ENCODE data around the gene C4orf46.
A peak's percentile ranks its signal among the peaks of the same experiment; 100 is the strongest.
"Not testable (repeated sequence)": the region's sequence is repeated elsewhere in the genome, so short reads cannot be mapped to it uniquely, and the experiment has no call there.

C4orf46 gene

DNA sequence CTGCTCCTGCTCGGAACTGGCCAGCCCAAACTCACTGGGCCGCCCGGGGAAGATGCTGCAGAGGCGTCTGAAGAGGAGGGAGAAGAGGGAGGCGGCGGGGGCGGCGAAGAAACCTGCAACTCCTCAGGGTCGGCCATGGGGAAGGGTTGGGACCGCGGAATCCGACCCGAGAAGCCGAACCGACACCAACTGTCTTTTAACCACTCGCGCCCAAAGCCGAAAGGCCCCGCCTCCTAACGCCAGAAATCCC, at the start of gene C4orf46:
Gene C4orf46, minus strand, starts transcription at position 223 of the 250 bp plus-strand sequence. Its CDS starts 86 bp downstream, at position 137.
- DNase-seq (ENCODE audit: low read depth in 2 of 2) = no peak

DNA sequence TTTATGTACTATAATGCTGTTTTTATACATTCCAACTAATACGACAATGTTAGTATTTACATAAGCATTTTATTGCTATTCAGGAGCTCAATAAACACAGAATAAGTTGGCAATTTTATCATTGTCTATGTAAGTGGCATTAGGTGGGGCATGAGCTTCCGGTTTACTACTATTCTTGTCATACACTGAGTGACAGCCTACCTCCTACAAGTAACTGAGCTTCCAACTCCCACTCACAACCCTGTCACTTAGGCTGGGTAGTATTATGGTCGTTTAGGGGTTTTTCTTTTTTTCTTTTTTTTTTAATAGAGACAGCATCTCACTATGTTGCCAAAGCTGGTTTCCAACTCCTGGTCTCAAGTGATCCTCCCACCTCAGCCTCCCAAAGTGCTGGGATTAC, 44.1 kb upstream of the C4orf46 start:
- no peak for DNase-seq (ENCODE audit: low read depth in 2 of 2)

DNA sequence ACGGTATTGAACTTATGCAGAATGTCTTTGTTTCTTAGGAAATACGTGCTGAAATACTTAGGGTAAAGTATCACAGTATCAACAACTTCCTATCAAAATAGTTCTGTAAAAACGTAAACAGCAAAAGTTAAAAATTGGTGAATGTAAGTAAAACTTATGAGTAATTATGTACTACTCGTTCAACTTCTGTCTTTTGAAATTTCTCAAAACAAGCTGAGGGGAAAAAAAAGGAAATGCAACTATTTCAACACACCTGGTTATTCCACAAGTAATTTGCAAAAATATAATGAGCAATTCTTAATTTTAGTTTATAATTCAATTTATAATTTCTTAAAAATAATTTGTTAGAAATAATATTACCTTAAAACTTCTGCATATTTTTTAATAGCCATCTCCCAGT, 43.2 kb upstream of the C4orf46 start:
- DNase-seq (ENCODE audit: low read depth in 2 of 2) = no peak

DNA sequence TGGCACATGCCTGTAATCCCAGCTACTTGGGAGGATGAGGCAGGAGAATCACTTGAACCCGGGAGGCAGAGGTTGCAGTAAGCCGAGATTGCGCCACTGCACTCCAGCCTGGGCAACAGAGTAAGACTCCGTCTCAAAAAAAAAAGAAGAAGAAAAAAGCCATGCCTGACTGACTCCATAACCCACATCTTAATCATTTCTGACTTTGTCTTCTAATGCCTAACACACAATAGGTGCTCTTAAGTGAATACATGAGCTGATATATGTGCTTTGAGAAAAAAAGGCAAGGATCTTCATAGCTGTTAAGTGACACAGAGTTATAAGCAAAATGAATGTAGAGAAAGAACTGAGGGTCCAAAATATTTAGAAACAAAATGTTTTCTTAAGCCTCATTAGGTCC, 40.9 kb upstream of the C4orf46 start:
- not testable (repeated sequence) for DNase-seq (ENCODE audit: low read depth in 2 of 2)

DNA sequence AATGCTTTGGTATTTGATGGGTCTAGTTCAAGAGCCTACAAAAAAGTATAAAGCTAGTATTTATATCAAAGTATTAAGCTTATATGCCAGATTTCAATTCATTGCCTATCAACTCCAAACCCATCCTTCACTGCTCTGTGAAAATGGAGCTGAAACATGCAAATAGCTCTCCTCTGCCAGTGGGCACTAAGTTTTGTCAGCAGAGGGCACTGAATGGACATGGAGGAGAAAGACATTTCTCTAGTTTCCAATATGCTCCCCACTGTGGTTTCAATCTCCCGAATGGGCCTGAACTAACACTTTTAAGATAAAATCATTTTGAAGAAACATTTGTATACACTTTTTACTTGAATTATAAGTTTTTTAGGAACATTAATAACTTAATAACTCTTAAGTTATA, 39.1 kb upstream of the C4orf46 start:
- no peak for DNase-seq (ENCODE audit: low read depth in 2 of 2)

DNA sequence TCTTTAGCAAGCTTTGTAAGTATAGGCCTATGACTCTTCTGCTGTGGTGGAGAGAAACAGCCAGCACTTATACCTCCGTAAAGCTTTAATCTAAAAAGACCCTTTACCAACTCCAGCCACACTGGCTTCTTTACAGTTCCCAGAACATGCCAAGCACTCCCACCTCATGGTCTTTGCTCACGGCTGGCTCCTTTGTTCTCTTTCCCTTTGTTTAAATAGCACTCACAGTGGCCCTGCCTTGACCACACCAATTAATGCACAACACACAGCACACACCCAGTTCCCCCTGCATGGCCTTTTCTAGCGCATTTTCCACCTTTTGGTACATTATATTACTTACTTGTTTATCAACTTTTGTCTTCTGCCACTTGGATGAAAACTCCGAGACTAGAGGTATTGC, 32.6 kb upstream of the C4orf46 start:
- DNase-seq (ENCODE audit: low read depth in 2 of 2) = no peak

DNA sequence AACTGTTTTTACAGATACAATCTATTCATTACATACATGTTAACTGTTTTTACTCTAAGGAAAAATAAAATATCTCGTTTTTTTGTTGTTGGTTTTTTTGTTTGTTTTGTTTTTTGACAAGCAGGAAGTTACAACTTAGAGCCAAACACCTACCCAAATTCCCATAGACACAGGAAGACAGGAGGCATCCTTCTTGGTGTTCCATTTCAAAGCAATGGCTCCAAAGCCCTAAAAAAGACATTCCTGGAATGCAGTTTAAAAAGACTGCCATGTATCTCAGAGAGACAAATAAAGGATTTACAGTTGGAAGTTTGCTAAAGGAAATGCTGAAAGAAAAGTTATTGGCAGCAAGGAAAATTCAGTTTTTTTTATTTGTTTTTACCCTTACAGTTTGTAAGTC, 17.1 kb upstream of the C4orf46 start:
- DNase-seq (ENCODE audit: low read depth in 2 of 2) = no peak

DNA sequence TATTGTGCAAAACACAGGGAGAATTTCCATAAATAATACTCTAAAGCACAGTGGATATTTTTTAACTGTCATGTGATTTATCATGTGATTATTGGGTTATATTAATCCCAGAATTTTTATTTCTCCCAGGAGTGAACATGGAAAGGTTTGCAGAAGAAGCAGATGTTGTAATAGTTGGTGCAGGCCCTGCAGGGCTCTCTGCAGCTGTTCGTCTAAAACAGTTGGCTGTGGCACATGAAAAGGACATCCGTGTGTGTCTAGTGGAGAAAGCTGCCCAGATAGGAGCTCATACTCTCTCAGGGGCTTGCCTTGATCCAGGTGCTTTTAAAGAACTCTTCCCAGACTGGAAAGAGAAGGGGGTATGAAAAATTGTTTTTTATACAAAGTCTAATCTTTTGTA, 10.4 kb upstream of the C4orf46 start:
- no peak for DNase-seq (ENCODE audit: low read depth in 2 of 2)

DNA sequence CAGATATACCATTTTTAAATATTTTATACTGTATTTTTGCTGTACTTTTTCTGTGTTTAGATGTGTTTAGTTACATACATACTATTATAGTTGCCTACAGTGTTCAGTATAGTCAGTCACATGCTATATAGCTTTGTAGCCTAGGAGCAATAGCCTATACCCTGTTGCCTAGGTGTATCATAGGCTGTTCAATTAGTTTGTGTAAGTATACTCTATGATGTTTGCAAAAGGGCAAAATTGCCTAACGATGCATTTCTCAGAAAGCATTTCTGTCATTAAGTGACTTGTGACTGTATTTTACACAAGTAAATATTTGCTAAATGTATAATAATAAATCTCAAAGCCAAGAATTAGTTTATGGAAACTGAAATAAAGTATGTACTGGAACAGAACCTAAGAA, 9.9 kb upstream of the C4orf46 start:
- no peak for DNase-seq (ENCODE audit: low read depth in 2 of 2)

DNA sequence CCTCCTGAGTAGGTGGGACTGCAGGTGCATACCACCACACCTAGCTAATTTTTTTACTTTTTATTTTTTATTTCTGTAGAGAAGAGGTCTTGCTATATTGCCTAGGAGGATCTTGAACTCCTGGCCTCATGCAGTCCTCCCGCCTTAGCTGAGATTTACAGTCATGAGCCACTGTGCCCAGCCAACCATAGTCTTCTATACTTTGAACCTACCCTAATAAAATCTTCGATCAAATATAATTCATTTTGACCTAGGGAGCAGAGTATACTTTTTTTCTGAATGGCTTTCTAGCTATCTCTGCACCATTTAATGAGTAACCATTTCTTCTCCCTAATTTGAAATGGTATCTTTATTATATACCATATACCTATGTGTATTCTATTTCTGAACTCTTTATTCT, 7.1 kb upstream of the C4orf46 start:
- no peak for DNase-seq (ENCODE audit: low read depth in 2 of 2)

DNA sequence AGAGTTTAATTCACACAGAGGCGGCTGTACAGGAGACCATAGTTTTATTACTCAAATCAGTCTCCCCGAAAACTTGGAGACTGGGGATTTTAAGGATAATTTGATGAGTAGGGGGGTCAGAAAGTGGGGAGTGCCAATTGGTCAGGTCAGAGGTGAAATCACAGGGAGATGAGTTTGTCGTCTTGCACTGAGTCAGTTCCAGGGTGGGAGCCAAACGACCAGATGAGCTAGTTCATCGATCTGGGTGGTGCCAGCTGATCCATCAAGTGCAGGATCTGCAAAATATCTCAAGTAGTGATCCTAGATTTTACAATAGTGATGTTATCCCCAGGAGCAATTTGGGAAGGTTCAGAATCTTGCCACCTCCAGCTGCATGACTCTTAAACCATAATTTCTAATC, 4.4 kb upstream of the C4orf46 start:
- DNase-seq (ENCODE audit: low read depth in 2 of 2) = no peak

DNA sequence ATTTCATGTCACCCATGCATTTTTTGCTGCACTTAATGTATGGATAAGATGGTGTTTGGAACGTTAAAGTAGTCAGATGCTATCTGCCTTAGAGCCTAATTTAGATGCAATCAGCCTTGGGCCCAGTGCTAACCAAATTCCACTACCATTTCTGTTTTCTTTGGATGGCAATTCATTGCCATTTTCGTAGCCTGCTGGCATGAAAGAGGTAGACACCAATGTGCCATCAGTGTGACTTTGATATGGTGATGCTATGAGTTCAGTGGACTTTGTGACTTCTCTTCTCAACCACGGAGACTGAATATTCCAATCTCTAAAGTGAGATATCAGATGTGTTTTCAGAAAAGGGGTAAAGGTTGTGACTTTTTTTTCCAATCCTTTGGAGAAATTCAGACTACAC, 1.9 kb upstream of the C4orf46 start:
- DNase-seq (ENCODE audit: low read depth in 2 of 2) = no peak

DNA sequence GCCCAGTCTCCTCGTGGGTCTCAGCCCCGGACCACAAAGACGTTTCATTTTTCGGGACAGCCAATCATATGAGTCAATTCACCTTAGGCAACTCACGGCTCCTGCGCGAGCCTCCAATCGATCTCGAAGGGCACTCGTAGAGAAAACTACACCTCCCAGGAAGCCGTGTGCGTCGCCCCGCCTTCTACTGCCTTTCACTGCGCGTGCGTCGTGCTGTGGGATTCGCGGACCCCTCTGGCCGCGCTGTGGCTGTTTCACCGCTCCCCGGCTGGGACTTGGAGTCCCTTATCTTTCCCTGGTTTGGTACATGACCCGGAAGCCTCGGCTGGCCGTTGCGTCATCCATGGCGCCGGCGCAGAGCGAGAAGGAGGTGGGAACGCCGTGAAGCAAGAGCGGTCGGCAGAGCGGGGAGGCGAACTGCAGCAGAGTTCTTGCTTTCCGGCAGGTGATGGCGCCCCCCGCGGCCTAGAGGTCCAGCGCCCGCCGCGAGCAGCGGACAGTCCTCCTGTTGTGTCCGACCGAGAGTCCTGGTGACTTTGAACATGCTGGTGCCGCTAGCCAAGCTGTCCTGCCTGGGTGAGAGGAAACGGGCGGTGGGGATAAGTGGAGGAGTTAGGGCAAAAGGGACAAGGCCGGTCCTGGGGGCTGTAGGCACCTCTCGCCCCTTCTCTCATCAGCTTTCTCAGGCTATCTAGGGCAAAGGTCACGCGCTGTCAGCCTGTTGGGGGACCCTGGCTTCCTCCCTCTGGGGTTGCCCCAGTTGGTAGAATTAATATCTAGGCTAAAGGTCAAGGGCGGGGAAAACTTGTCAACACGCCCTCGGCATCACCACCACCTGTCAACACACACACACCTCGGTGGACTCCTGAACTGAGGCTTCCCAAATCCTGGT, 474 bp upstream of the C4orf46 start, which contains the start of gene ETFDH:
Gene ETFDH, plus strand, starts transcription at position 382 of the 892 bp plus-strand sequence. Its CDS starts 161 bp downstream, at position 543.
- DNase-seq (ENCODE audit: low read depth in 2 of 2) = peak; percentile 98

DNA sequence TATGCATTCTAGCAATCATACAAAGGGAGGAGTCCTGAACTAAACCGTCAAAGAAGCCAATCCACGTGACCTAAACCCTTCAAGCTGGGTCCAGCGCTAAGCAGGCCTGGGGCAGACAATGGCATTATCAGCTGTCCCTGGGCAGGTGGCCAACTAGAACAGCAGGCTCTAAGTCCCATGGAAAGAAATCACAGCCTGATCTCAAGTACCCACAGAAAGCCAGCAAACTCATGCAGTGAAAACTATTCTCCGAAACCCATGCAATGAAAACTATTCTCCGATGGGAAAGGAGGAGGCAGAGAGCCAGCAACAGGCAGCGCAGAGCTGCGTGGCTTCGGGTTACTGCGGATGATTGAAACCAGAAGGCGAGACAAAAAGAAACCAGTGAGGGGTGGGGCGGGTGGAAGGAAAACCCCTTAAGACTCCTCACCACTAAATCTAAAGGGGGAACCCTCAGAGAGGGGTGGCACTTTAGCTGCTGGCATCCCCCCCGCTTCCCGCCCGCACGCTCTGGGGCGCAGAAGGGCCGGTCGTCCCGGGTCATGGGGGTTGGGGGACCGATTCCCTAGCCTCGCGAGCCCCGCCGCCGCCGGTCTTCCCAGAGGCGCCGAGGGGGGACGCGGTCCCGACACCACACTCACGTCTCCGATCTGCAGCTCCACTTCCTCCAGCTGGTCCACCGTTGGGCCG, 567 bp downstream of the C4orf46 start:
- DNase-seq (ENCODE audit: low read depth in 2 of 2) = peak in 1 of 2 donors; percentile 32

DNA sequence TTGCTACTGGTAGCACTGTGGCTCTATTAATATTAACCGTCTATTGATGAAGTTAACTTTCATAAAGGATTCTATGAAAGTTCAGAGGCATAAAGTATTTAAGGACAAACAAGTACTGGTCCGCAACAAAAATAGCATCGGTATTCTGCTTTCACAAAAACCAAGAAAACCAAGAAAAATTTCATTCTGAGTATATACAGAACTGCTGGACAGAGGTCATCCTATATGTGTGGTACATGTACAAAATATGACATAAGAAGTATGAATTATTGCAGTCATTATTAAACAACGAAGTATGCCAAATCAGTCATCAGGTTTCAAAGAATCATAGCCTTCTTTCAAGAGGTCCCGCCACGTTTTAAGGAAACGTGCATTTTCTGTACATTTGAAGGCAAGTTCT, 2.4 kb downstream of the C4orf46 start:
- DNase-seq (ENCODE audit: low read depth in 2 of 2) = no peak

DNA sequence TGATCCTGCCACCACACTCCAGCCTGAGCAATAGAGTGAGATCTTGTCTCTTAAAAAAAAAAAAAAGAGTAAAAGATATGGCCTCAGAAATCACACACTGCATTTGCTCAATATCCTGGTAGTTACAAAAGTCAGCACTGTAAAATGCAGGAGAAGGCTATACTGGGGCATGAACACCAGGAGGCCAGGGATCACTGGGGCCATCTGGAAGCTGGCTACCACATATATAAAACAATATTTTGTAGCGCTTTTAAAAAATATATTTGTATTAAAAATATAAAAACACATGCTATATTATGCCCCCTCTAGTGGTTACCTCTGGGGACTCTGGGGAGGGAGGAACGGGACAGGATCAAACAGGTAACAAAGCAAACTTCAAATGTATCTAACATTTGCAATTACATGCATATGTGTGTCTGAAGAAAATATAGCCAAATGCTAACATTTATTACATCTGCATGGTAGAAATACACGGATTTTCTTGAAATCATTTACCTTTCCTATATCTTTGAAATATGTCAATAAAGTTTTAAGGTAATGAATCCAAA, 4.0 kb downstream of the C4orf46 start:
- no peak for DNase-seq (ENCODE audit: low read depth in 2 of 2)

DNA sequence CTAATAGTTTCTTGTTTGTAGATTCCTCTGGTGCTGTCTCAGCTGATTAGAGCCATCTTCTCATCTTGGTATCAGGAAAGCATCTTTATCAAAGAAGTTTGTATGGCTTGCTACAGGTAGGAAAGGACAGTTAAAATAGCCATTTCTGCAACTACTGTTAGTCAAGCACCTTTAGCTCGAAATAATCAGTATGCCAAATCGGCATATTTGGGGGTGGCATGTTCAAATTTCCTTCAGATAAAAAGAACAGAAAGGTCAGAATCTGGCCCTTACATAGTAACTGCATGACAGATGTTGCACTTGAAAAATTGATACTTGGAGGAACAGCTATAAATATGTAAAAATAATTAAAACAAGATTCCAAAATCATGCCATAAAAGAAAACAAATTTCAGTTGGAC, 4.8 kb downstream of the C4orf46 start:
- DNase-seq (ENCODE audit: low read depth in 2 of 2) = no peak

DNA sequence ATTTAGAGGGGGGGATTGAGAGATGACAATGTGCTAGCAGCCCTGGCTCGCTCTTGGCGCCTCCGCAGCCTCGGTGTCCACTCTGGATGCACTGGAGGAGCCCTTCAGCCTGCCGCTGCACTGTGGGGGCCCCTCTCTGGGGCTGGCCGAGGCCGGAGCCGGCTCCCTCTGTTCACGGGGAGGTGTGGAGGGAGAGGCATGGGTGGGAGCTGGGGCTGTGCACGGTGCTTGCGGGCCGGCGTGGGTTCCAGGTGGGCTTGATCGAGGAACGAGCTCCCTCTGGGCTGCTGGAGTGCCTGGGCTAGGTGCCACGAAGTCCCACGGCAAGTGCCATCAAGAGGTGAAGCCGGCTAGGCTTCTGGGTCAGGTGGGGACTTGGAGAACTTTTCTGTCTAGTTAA, 6.9 kb downstream of the C4orf46 start:
- DNase-seq (ENCODE audit: low read depth in 2 of 2) = no peak

DNA sequence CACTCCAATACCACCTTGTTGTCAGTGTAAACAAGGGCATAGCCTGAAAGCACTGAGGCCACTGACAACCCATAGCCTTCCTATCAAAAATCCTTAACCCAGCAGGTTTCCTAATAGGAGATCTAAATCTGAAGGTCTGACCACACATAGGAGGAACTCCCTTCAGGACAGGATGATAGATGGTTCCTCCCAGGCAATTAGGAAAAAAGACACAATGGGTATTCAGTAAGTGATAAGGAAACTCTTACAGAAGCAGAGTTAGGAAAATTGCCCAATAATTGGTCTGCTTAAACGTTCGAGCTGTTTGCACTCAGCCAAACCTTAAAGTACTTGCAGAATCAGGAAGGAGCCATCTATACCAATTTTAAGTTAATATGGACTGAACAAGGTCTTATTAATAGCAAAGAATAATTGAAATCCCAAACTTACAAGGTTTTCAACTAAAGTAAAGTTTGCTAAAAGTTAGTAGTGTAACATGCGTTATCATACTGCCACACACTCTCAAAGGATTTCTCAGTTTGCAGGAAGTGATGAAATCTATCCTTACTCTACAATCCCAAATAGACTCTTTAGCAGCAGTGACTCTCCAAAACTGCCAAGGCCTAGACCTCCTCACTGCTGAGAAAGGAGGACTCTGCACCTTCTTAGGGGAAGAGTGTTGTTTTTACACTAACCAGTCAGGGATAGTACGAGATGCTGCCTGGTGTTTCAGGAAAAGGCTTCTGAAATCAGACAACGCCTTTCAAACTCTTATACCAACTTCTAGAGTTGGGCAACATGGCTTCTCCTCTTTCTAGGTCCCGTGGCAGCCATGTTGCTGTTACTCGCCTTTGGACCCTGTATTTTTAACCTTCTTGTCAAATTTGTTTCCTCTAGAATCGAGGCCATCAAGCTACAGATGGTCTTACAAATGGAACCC, 7.7 kb downstream of the C4orf46 start:
- not testable (repeated sequence) for DNase-seq (ENCODE audit: low read depth in 2 of 2)

DNA sequence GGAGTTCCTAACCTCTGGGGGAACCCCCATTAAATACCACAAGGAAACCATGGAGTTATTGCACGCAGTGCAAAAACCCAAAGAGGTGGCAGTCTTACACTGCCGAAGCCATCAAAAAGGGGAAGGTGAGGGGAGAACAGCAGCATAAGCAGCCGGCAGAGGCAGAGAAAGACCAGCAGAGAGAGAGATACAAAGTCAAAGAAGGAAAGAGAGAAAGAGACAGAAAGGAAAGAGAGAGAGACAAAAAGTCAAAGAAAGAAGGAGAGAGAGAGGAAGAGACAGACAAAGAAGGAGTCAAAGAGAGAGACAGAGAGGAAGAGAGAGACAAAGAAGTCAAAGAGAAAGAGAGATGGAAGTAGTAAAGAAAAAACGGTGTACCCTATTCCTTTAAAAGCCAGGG, 8.4 kb downstream of the C4orf46 start:
- DNase-seq (ENCODE audit: low read depth in 2 of 2) = not testable (repeated sequence)

DNA sequence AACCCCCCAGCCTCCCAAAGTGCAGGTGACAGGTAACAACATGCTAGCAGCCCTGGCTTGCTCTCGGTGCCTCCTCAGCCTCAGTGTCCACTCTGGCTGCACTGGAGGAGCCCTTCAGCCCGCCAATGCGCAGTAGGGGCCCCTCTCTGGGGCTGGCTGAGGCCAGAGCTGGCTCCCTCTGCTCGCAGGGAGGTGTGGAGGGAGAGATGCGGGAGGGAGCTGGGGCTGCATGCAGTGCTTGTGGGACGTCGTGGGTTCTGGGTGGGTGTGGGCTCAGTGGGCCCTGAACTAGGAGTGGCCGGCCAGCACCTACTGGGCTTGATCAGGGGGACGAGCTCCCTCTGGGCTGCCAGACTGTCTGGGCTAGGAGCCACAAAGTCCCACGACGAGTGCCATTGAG, 14.4 kb downstream of the C4orf46 start:
- no peak for DNase-seq (ENCODE audit: low read depth in 2 of 2)

DNA sequence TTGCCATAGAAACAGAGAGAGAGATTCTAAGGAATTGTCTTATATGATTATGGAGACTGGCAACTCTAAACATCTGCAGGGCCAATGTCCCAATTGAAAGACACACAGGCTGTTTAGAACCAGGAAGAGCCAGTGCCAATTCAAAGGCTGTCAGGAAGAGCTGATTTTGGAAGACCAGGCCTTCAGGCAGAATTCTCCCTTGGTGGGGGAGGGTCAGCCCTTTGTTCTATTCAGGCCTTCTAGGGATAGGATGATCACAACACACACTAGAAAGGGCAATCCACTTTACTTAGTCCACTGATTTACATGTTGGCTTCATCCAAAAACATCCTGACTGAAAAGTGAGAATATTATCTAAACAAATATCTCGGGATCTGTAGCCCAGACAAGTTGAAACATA, 15.2 kb downstream of the C4orf46 start:
- no peak for DNase-seq (ENCODE audit: low read depth in 2 of 2)

Measured in stimulated activated CD8-positive, alpha-beta memory T cell treated with anti-CD3 and anti-CD28 coated beads, Interleukin-7, amount 100 ng/mL, for 4 hours (primary cell).